Measurements from ENCODE around the gene CTNNB1. TPM values are rescaled to one million over a fixed set of nuclear protein-coding genes. Genes with fewer than 3 reads are reported as not detected.

Gene CTNNB1
- total RNA-seq, 1 experiment from 2014 or later, result 441 TPM

DNA sequence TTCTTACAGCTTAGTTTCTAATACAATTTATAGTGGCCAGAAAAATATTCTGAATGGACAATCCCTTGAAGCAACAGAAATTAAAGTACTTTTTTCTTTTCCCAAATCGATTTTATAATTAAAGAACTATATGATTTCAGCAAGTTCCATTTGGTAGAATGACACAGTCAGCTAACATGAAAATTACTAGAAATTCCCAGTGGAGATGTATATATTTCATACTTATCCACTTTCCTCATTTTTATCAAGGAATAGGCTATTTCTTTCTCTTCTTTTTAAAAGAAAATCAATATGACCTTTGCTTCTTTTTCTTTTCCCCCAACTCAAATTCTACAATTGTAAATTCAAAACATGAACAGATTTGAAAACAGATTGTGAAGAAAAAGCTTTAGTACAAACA is 6.4 kb upstream of the CTNNB1 start:
- DNase-seq (ENCODE audit: low spot score), result no peak

DNA sequence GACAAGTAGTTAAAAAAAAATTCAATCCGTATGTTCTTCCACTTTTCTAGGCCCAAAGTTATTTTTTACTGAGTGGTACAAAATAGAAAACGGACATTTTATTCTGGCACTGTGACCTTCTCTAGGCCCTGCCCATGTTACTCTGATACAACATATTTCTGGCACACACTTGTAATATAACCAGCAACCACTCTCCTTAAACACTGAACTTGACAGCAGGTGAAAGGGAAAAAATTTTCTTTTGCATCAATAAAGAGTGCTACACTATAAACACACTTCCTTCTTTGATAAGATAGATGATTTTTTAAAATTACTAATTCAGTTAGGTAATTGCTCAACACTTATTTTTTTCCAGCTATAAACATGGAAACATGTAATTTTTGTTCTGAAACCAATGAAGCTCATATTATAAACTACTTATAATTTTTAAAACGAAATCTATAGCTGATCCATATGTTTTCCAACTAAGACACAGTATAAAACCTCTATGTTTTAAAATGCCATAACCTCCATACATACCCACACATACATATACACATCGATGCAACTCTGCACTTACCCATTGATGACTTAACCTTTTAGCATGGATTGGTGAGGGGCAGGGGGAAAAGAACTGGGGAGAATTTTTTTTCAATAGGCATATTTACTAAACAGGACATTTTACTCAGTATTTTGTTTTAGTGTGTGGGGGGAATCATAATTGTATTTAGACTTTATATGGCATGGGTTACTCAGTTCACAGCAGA is 5.3 kb upstream of the CTNNB1 start:
- DNase-seq (ENCODE audit: low spot score), result no peak

DNA sequence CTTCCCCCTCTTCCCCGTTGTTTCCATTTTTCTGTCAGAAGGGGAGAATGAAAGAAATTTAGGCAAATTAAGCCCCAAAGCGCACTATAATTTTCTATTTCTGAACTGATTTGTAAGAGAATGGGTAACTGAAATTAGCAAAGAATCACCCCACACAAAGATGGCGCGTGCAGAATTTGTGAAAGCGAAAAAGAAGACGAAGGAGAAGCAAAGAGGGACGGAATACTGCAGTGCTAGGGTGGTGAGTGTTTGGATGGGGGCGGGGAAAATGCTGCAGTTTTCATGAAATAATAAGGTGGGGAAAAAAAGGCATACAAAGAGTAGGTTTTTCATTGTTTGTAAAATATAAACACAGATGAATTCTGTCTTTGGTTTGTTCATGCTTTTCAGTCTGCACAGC is 4.6 kb upstream of the CTNNB1 start:
- no peak for DNase-seq (ENCODE audit: low spot score)

DNA sequence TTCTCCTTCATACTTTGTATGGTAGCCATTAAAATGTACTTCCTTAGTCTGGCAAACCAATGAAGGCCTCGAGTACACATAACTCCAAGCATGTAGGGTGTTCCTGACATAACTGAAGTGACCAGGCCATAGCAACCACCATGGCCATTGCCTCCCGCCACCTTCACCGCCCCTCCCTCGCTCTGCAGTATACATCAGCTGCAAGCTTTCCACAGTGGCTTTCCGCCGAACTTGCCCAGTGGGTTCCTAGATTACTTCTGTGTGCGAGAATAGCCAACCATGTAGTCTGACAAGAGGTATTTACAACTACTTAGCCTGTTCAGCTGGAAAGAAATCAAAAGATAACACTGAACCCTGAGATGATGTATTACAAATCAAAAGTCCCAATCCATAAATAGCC is 3.4 kb upstream of the CTNNB1 start:
- no peak for DNase-seq (ENCODE audit: low spot score)

DNA sequence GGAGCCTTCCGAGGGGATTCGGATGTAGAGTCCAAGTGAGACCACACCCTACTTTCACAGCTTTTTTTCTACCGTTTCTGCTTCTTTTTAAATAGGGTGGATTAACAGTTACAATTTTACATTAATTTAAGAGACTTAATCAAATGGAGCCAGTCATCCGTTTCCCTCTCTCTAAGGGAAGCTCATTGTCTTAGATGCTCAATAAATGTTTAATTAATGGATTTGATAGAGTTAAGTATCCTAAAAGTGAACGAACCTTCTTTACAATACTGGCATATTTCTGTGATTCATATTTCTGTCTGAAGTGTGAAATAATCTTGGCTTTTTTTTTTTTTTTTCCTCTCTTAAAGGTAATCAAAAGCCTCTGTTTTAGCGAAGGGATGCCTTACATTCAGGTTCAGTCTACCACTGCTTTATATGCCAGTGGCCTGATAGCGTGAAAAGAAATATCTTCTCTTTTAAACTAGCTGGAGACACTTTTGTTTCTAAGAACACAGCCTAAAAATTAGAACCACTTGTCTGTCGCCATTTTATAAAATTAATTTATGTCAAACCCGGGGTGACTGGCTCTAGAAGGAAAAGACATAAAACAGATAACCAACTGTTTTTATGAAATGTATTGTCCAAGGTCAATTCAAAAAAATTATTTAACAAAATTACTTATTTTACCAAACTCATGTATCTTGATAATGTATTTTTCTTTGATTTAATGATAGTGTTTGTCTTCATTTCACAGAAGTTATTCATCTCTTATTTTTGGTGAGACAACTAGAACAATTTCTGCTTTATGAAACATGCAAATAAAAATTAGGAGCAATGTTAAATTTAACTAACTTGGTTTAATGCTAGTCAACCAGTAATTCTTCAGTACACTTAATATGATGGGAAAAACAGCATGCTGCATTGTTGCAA is 2.5 kb upstream of the CTNNB1 start:
- DNase-seq (ENCODE audit: low spot score), result no peak

DNA sequence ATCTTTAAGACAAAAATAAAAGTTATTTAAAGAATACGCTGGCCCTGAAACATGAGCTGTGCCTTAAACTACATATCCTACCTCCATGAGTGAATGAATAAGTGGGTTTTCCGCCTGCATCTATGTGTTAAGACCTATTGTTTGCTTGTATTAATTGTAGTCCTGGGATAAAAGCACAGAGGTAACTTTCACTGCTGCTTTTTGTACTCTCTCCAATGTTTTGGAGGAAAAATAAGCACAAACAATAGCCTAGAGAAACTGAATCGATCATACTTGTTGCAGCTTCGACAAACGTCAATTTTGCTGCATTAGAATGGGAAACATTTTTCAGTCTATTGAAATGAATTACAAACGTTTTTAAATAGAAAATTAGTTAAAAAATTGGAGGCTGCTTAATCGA is 1.3 kb upstream of the CTNNB1 start:
- no peak for DNase-seq (ENCODE audit: low spot score)

DNA sequence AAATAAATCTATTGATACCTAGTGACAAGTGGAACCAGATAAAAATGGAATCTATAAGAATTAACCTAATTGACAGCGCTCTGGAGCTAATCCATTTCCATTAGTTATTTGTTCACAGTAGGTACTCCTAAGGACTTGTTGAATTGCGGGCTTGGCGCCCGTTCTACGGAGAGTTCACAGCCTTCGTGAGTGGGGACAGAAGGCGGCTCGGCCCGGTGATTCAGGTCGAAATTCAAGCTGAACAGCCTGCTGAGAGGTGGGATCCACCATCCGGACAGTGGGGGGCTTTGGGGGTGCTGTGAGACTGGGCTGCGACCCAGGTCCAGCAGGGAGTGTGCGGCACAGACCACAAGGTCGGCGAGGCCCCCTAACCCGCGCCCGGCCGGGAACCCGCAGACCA is 779 bp upstream of the CTNNB1 start:
- no peak for DNase-seq (ENCODE audit: low spot score)

DNA sequence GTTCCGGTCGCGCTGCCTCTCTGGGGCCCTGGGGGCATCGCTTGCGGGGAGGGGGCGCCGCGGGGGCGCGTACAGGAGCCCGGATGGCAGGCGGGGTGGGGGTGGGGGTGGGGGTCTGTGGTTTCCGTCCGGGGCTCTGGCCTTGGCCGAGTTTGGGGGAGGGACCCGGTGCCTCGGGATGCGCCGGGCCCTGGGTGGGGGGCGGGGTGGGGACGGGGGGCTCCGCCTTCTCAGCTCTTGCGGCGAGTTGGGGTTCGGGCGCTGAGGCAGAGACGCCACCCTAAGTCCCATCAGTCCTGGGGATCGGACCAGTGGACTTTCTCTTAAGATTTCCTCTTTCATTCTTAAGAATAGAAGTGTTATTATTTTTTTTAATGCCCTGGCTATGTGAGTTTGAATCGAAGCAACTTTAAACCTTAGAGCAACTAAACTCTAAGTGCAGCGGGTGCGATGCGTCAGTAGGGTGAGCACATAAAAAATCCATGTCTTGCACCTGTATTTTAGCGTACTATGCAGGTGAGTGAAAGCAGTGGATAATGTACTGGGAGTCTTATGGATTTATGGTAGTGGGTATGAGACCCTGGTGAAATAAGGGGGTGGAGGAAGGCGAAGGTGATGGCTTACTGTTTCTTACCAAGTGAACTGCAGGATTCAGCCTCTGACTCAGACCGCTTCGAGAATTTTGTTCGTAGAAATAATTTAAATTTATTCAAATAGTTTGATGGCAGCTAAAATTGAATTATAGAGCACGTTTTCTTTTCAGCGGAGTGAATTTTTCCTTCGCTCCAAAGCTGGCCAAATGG is 762 bp downstream of the CTNNB1 start:
- DNase-seq (ENCODE audit: low spot score), result peak; percentile 17

DNA sequence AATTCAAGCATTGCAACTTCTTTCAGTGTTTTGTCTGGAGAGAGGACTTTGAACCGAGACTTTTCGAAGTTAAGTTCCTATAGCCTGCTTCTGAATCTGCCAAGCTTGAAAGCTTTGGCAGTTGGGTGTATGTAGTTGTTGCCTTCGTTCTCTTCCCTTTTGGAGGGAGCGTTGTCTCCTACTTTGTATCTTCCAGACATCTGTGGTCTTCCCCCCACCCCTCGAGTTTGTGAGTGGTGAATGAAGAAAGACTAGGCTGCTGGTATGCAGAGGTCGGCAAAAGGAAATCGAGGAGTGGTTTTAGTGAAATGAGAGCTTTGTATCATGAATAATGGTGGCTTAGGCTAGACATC is 1.3 kb downstream of the CTNNB1 start:
- DNase-seq (ENCODE audit: low spot score), result peak; percentile 18

DNA sequence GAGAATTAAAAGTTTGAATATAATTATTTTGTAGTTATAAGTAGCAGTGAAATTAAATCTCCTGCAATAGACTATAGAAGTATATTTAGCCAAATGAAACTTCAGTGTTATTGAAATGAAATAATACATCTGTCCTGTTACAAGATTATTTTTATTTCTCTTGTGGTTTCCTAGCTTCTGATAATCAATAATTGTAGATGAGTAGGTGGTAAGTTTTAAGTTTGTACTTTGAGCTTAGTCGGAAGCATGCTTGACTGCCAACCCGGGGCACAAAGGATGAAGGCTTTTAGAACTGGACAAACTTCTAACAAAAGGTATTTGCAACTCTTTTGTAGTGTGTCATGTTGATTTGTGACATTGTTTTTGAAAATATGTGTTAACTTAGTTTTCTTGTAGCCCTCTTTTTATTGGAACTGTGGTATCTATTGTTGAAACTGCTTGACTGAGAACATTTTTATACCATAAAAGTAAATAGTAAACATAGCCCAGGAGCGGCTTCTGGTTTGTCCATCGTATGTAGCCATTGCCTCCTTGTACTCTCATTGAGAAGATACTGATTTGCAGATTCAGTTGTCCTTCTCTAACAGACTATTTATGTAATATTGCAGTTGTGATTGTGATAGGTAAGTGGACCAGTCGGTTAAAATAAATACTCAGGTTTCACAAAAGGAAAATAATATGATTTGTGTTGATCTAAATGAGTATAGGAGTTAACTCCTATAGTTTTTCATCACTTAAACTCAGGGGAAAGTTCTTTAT is 2.9 kb downstream of the CTNNB1 start:
- DNase-seq (ENCODE audit: low spot score), result no peak

DNA sequence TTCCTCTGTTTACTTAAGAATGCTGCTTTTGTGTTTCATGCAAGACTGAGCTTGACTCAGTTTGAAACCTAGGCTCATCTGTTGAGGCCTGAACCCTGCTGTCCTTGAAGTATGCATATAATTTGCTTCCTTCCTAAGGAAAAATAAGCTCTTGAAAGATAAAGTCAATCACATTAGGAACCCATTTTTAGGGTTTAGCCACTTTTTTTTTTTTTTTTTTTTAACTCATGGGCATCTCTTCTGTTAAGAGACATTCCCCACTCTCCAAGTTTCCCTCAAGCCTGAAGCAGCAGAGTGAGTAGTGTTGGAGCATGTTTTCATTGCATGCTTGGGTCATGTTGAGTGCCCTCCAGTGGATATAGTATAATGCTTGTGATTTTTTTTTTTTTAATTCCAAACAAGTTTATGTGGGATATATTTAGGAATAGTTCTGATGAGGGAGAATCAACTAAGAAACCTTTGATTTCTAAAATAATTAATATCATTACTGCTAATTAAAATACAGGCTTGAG is 3.6 kb downstream of the CTNNB1 start:
- peak; percentile 19 for DNase-seq (ENCODE audit: low spot score)

DNA sequence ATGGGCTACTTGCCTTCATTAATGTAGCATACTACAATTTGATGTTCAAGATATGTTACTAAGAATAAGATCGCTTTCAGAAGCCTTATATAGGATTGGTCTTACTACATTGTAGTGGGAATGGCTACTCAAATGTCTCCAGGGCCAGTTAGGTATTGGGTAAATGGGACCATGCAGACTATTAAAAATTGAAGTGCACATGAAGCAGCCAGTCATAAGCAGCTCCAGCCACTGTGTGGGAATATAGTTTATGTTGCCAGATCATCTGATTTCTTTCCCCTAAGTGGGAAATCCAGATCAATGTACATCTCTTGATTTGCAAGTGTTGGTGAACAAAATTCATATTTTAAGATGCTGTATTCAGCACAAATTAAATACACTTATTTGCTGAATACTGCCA is 5.1 kb downstream of the CTNNB1 start:
- DNase-seq (ENCODE audit: low spot score), result no peak

DNA sequence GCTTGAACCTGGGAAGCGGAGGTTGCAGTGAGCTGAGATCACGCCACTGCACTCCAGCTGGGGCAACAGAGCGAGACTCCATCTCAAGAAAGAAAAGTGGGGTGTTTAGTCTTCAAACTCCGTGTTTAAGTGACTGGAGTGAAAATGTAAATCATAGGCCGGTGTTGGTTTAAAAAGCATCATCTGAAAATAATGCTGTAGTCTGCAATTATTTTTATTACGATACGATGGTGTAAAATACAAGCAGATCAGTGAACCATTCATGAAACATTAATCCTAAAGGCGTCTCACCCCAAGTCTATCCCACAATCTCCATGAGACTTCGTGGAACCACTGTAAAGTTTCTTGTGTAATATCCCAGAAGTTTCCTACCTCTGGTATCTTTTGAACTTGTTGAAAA is 6.3 kb downstream of the CTNNB1 start:
- DNase-seq (ENCODE audit: low spot score), result no peak

DNA sequence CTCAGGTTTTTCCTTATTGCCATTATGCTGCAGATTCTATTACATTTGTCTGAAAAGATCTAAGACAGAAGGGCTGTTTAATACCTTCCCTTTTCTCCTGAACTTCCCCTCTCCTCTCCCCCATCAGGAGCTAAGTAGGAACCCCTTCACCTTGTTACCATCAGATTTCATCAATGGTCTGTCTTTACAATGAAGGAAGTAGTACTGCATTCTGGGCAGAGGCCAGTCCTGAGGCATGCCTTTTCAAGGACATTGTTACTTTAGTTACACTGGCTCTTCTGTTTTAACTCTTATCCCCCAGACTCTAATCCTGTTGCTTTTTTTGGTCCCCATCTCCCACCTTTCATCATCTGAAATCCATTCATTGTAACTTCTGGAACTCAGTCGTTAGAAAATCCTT is 8.1 kb downstream of the CTNNB1 start:
- no peak for DNase-seq (ENCODE audit: low spot score)

DNA sequence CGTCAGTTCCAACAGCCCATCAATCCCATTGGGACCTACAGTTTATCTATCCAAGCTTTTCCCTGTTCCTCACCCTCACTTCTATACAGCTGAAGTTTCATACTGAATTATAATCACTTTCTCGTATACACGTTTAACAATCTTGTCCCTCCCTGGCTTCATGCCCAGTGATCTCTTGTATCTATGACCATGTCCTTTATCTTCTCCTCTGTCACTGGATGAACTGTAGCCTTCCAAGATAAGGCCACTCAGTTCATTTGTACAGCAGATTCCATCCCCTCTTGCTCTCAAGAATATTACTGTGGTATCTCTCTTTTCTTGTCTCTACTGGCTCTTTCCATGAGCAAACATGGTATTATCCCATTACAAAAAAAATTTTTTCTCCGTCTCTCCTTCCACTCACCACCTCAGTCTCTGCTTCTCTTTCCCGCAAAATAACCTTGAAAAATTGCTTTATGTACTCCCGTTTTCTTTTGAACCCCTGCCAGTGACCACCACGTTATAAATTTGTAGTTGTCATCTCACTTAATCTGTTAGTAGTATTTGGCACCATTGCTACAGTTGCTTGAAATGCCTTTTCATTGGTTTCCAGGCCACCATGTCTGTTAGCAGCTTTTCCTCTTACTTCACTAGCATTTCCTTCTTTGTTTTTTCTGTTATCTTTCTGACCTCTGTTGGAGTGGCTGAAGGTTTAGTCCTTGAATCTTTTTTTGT is 9.4 kb downstream of the CTNNB1 start:
- DNase-seq (ENCODE audit: low spot score), result no peak

DNA sequence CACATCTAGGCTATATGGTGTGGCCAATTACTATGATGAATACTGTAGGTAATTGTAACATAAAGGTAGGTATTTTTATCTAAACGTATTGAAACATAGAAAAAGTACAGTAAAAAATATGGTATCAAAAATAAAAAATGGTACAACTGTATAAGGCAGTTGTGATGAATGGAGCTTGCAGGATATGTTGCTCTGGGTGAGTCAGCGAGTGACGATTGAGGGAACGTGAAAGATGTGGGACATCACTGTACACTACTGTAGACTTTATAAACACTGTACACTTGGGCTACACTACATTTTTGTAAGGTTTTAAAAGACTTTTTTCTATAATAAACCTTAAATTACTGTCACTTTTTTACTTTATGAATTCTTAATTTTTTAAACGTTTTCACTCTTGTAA is 10.3 kb downstream of the CTNNB1 start:
- DNase-seq (ENCODE audit: low spot score), result no peak

DNA sequence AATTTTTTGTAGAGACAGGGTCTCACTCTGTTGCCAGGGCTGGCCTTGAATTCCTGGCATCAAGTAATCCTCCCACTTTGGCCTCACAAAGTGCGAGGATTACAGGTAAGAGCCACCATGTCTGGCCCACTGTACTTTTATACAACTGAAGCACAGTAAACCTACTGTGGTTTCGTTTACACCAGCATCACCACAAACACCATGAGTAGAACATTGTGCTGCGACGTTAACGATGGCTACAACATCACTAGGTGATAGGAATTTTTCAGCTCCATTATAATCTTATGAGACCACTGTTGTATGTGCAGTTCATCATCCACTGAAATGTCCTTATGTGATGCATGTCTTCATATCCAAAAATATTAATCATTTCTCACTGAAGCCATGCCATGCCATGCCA is 11.7 kb downstream of the CTNNB1 start:
- no peak for DNase-seq (ENCODE audit: low spot score)

DNA sequence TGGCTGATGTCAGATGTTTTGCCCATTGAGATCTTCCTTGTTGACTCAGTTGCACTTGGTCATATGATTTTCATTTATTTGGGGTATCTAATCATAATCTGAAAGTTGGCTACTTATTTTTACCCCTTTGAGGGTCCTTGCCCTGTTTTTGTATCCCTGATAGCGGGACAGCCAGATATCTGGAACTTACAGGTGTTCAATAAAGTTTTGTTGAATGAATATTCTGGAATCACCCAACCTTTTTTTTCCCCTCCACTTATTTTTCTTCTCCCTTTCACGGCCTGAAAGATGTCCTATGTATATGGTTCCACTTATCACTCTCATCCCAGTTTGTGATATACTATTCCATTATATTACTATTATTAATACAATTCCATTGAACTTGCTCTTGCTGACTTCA is 12.8 kb downstream of the CTNNB1 start:
- DNase-seq (ENCODE audit: low spot score), result no peak

DNA sequence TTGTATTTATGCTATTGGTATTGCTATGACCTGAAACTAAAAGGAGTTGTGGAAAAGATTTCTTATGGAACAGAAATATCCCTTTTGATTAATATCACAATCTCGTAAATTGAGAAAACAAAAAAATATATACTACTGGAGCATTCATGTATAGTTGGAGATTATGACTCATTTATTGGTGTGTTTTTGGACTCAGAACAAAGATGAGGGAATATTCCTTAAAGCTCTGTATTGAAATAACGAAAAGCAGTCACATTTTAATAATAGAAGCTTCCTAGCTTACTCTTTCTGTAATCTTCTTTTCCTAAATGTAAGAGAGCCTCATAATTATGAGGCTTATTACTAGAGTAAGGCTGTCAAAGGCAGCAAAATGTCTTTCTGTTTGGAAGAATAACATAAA is 14.3 kb downstream of the CTNNB1 start:
- no peak for DNase-seq (ENCODE audit: low spot score)

DNA sequence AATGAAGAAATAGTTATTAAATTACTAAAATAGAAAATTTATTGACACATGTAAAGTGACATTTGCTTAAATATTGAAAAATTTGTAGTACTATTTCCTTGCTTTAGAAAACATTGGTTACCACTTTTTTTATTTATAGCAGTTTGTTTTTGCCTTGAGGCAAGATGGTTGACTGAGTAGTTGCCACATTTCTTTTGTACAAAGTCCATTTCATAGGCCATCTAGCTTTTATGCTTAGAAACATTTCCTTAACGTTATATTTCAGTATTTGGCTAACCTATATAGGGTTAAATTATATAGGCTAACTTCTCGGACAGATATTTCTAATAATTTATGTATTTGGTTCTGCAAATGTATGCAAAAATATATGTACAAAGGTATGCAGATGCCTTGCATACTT is 17.1 kb downstream of the CTNNB1 start:
- no peak for DNase-seq (ENCODE audit: low spot score)

DNA sequence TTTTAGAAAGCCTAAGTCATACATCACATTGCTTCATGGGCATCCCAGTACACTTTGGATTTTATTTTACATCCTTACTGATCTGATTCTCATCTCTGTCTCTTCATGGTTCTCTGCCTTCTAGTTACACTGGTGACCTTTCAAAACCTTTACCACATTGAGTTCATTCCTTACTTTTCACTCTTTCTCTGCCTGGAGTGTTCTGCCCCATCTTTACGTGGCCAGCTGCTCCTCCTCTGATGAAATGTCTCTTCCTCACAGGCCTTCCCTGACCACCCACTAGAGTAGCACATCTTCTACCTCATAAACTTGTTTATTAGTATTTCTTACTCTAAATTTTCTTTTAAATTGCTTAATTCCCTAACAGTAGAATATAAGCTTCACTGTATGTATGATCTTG is 17.7 kb downstream of the CTNNB1 start:
- no peak for DNase-seq (ENCODE audit: low spot score)
